Psoas muscle (tissue), 8 donors: ENCODE measurements around the gene ADRA1B. TPM values are rescaled to one million over a fixed set of nuclear protein-coding genes. Genes with fewer than 3 reads are reported as not detected.
A peak's percentile ranks its signal among the peaks of the same experiment; 100 is the strongest.

Source experiments
- ATAC-seq, 4 donors: fragments of 200-7000 bp; cut with Tn5 transposase; one replicate each; pipeline ENCODE4 v1.9.1; 2020; ENCODE audit warnings: moderate library complexity in 3 of 4, mild to moderate bottlenecking in 2 of 4
- DNase-seq, 2 donors: peaks; one replicate each; pipeline ENCODE4 v3.0.0-alpha.2; 2020
- H3K27ac ChIP-seq: fragments of 200-600 bp; one replicate; pipeline ENCODE4 v1.8.0; 2022
- H3K27me3 ChIP-seq, 3 donors: fragments of 200-600 bp in 1 of 3; one replicate each; pipeline versions ENCODE4 v1.6.1 to v1.8.0; 2013 to 2022; ENCODE audit warnings: low read length in 2 of 3, mild to moderate bottlenecking in 2 of 3, moderate library complexity in 1 of 3; ENCODE audit not compliant: insufficient read depth in 3 of 3
- H3K36me3 ChIP-seq, 2 donors: fragments of 200-600 bp in 1 of 2; one replicate each; pipeline versions ENCODE4 v1.6.1 to v1.8.0; 2013 to 2022; ENCODE audit warnings: low read depth in 1 of 2, mild to moderate bottlenecking in 1 of 2, moderate library complexity in 1 of 2; ENCODE audit not compliant: insufficient read depth in 1 of 2
- H3K4me1 ChIP-seq: fragments of 200-600 bp; one replicate; pipeline ENCODE4 v1.8.0; 2022
- H3K4me3 ChIP-seq: fragments of 200-600 bp; one replicate; pipeline ENCODE4 v1.8.0; 2022; ENCODE audit warnings: mild to moderate bottlenecking
- H3K9me3 ChIP-seq: fragments of 200-600 bp; one replicate; pipeline ENCODE4 v1.8.0; 2022
- WGBS, 3 donors: extraction: QIAGEN DNeasy Blood & Tissue Kit; methylation state at CpG; one replicate each; pipeline versions ENCODE4 v1.1.6 to v1.1.7; 2013; 5-methylcytosine and 5-hydroxymethylcytosine counted together
- intact Hi-C, 2 donors: fragments of 100-400 bp; cut with DNase I; formaldehyde crosslinking; loops; one replicate each; pipeline versions ENCODE4 v1.11.0 to v1.14.2; 2022
- long read RNA-seq, 2 donors: library from polyadenylated mRNA; unstranded; transcript quantifications; one replicate each; pipeline ENCODE4 v2.0.0, GENCODE V29; 2021
- polyA plus RNA-seq, 3 donors: library from polyadenylated mRNA; stranded (reverse); fragments of 200-250 nt; gene quantifications; one replicate each; pipeline ENCODE4 v1.2.3, GENCODE V29; 2013
- total RNA-seq, 4 donors: library from RNA; stranded (reverse); fragmentation: NEBNext Ultra II Directional in 2 of 4; extraction: Animal tissue kit (Norgen Biotek cat#: 25700) in 2 of 4; gene quantifications; one replicate each; pipeline versions ENCODE4 v1.2.1 to v1.2.4, GENCODE V29; 2021 to 2023
- TF ChIP-seq, protein P1 (sequence below): fragments of 200-600 bp; IDR thresholded peaks from one replicate; pipeline ENCODE4 v1.8.0; 2022; ENCODE audit warnings: antibody characterized with exemption
- donor health status: healthy with polysubstance abuse.
- donor health status: DM: no; HTN: no; CAD: no; lungs with moderate emphysema.
- donor health status: Bipolar disorder and iron deficiency.
- donor health status: healthy.
- donor health status: DM: yes; HTN: yes; CAD: no.
- donor health status: DM: no; HTN: no; CAD: no.
- donor health status: DM: no; HTN: no; CAD: no.
- donor health status: DM: yes; HTN: yes; CAD: no.

The ADRA1B gene
- total RNA-seq (under 1 TPM in 3 of 4 donors, not detected in 1; 0.18 to 0.50 (median 0.30) TPM), polyA plus RNA-seq (1 to 10 TPM in 1 of 3 donors, under 1 TPM in 2; 0.06 to 1.3 (median 0.13) TPM)
- long read RNA-seq, donor 1, result 0 reads
- long read RNA-seq, donor 2, result 0 reads

DNA sequence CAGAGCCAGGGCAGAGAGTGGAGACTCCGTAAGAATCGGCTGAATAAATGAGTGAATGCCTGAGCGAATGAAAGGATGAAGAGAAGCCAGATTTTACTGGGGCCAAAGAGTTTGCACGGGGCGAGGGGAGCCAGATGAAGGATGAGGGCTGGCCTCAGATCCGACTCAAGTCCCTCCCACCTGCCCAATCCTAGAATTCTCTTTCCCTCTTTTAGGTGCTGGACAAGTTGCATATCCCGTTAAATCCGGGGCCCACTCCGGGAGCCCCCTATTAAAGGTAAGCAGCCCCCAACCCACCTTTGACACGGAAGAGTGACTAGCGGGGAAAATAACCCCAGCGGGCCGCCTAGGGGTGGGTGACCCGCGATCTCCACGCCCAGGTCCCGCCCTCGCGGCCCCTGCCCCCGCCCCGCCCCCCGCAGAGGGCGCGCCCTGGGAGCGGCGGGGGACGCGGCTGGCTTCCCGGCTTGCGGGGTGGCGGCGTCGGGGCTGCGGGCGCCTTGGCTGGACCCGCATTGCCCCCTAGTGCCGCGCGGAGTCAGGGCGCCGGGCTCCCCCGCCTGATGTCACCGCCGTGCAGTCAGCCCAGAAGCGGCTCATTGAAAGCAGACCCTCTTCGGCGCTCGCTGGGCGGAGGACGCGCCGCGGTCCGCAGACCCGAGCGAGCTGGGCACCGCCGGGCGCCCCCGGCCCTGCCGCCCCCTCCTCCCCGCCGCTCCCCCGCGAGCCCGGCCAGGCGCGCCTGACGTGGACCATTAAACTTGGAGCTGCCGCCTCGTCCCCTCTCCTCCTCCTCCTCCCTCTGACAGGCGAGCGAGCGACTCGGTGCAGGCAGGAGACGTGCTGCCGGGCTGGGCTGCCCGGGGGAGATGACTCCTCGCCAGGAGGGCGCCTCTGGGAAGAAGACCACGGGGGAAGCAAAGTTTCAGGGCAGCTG, at the start of gene ADRA1B:
ADRA1B (plus strand) TSS at position 579 of the 937 bp plus-strand sequence. CDS start 424 bp downstream, outside the sequence.
- peak within 1 kb of the TSS; percentile 57 for H3K4me3 ChIP-seq
- 1 to 2% (median 2%) methylated on average over 38 to 81 of the region's 81 CpGs for WGBS, 3 donors
- peak; percentile 89 to 92 (median 92) for ATAC-seq
- H3K27ac ChIP-seq, result no peak within 1 kb of the TSS
- H3K9me3 ChIP-seq, result no peaks in the 10 kb centered on the region
- H3K36me3 ChIP-seq, result no peaks in the 10 kb centered on the region
- TF ChIP-seq, protein P1, sequence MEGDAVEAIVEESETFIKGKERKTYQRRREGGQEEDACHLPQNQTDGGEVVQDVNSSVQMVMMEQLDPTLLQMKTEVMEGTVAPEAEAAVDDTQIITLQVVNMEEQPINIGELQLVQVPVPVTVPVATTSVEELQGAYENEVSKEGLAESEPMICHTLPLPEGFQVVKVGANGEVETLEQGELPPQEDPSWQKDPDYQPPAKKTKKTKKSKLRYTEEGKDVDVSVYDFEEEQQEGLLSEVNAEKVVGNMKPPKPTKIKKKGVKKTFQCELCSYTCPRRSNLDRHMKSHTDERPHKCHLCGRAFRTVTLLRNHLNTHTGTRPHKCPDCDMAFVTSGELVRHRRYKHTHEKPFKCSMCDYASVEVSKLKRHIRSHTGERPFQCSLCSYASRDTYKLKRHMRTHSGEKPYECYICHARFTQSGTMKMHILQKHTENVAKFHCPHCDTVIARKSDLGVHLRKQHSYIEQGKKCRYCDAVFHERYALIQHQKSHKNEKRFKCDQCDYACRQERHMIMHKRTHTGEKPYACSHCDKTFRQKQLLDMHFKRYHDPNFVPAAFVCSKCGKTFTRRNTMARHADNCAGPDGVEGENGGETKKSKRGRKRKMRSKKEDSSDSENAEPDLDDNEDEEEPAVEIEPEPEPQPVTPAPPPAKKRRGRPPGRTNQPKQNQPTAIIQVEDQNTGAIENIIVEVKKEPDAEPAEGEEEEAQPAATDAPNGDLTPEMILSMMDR, result peak; percentile 60
- peaks cover 0 to 44% (median 0%) of the 10 kb centered on the region in 3 donors for H3K27me3 ChIP-seq
- peaks cover 3% of the 10 kb centered on the region for H3K4me1 ChIP-seq
- peak; percentile 77 to 86 for DNase-seq
- intact Hi-C loops, result loop anchor here (2.0 to 10.0 kb wide), 7 partner anchors 141 to 629 kb away; no protein-coding TSS in a partner anchor

DNA sequence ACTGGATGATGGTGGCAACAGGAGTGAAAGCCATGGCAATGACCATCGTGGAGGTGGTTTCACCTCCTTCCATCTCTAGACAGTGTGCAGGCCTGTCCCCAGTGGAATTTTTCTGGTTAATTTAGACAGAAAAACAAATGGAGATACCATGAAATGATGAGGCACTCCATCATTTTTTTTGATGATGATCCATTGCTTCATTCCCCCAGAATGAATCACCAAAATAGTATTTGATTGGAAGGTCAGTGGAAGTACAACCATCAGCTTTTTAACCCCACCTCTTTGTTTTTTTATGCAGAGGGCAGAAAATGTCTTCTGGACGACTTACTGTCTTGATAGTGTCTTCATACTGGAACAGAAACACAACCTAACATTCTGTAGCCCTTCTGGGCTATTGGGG, 42.6 kb upstream of the ADRA1B start:
- intact Hi-C loops, result no loop called here
- Histone ChIP-seq H3K4me3 (no peak overlapping the region), H3K27me3 (no peaks in the 10 kb centered on the region), H3K36me3 (no peaks in the 10 kb centered on the region), H3K9me3 (no peaks in the 10 kb centered on the region), H3K4me1 (peaks cover 3% of the 10 kb centered on the region), H3K27ac (no peak overlapping the region)
- ATAC-seq, result no peak
- TF ChIP-seq, protein P1, result no peak
- no peak for DNase-seq
- 61 to 79% (median 72%) methylated on average over 2 of the region's 2 CpGs for WGBS, 3 donors

GRCh38 chr5:159874263-159874662, 42.0 kb upstream of the ADRA1B start:
- DNase-seq, result no peak
- H3K4me1 ChIP-seq, result peaks cover 5% of the 10 kb centered on the region
- H3K36me3 ChIP-seq, result no peaks in the 10 kb centered on the region
- no peak overlapping the region for H3K4me3 ChIP-seq
- intact Hi-C loops, result no loop called here
- H3K27me3 ChIP-seq, result no peaks in the 10 kb centered on the region
- TF ChIP-seq, protein P1, result no peak
- no peaks in the 10 kb centered on the region for H3K9me3 ChIP-seq
- no peak for ATAC-seq
- H3K27ac ChIP-seq, result no peak overlapping the region

DNA sequence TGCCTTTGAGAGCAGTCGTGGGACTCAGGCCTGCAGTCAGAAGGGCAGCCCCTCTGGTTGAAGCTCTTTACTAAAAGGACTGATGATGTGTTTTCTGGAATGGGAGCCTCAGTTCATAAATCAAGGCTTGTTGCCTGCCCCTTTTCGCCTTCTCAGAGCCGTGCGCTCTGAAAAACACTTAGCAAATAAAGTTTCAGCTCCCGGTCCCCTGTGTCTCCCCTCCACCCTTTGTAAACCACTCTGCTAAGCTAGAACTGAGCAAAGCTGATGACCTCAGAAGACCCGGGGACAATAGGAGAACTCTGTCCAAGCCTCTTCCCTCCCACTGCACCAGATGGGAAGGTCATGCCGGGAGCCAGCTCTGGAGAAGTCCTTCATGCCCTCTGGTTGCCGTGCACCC, 39.3 kb upstream of the ADRA1B start:
- intact Hi-C loops, result no loop called here
- Histone ChIP-seq H3K36me3 (no peaks in the 10 kb centered on the region), H3K9me3 (no peaks in the 10 kb centered on the region), H3K4me1 (peaks cover 5% of the 10 kb centered on the region), H3K27me3 (no peaks in the 10 kb centered on the region), H3K27ac (no peak overlapping the region), H3K4me3 (no peak overlapping the region)
- WGBS, 3 donors, result 39 to 60% (median 51%) methylated on average over 8 of the region's 8 CpGs
- DNase-seq, result no peak
- no peak for ATAC-seq
- TF ChIP-seq, protein P1, result no peak
